ENCODE data around the gene ARID1A.
"Not testable (repeated sequence)": the region's sequence is repeated elsewhere in the genome, so short reads cannot be mapped to it uniquely, and the experiment has no call there.

ARID1A gene

GRCh38 chr1:26799479-26800142, 103.8 kb downstream of the ARID1A start:
- Histone ChIP-seq H3K79me2 (ENCODE audit: insufficient read depth, low read length) (no peaks in the 10 kb centered on the region), H3K4me2 (ENCODE audit: low read length) (no peak overlapping the region), H3K9me3 (ENCODE audit: low read length) (no peaks in the 10 kb centered on the region), H4K20me1 (ENCODE audit: insufficient read depth, low read length) (no peaks in the 10 kb centered on the region), H3K36me3 (ENCODE audit: insufficient read depth, low read length) (peaks cover 8% of the 10 kb centered on the region; the same call in 1 of the 2 replicates), H3K4me3 (ENCODE audit: low read depth, low read length, poor library complexity, severe bottlenecking) (no peak overlapping the region), H3K27me3 (ENCODE audit: insufficient read depth, low read length) (no peaks in the 10 kb centered on the region), H3K9me2 (ENCODE audit: low read depth, low read length) (no peaks in the 10 kb centered on the region), H3K27ac (ENCODE audit: low read depth, low read length, poor library complexity, severe bottlenecking) (no peak overlapping the region), H2AFZ (ENCODE audit: low read length) (no peak overlapping the region), H3K4me1 (ENCODE audit: insufficient read depth, low read length, severe bottlenecking) (peaks cover 10% of the 10 kb centered on the region), H3K9ac (ENCODE audit: low read length) (no peak overlapping the region; the same call in 1 of the 2 replicates), H3F3A (ENCODE audit: insufficient read depth, low read length) (no peaks in the 10 kb centered on the region)
- TF ChIP-seq EZH2 (IDR thresholded peaks at IDR 0.05; ENCODE audit: borderline replicate concordance, low read length): no peak
- no peak for TF ChIP-seq CTCF (IDR thresholded peaks at IDR 0.05; ENCODE audit: low read length)

- not testable (repeated sequence) for H4K20me1 ChIP-seq (ENCODE audit: insufficient read depth, low read length); H2AFZ ChIP-seq (ENCODE audit: low read length); H3K27me3 ChIP-seq (ENCODE audit: insufficient read depth, low read length); H3K36me3 ChIP-seq (ENCODE audit: insufficient read depth, low read length); H3K4me3 ChIP-seq (ENCODE audit: low read depth, low read length, poor library complexity, severe bottlenecking); H3K9me2 ChIP-seq (ENCODE audit: low read depth, low read length); H3K4me1 ChIP-seq (ENCODE audit: insufficient read depth, low read length, severe bottlenecking); H3F3A ChIP-seq (ENCODE audit: insufficient read depth, low read length); H3K9me3 ChIP-seq (ENCODE audit: low read length); H3K4me2 ChIP-seq (ENCODE audit: low read length); H3K79me2 ChIP-seq (ENCODE audit: insufficient read depth, low read length); H3K27ac ChIP-seq (ENCODE audit: low read depth, low read length, poor library complexity, severe bottlenecking); H3K9ac ChIP-seq (ENCODE audit: low read length)
Measured at GRCh38 chr1:26803932-26804331, 108.1 kb downstream of the ARID1A start.

GRCh38 chr1:26810105-26810504, 114.3 kb downstream of the ARID1A start:
- not testable (repeated sequence) for H3K9me3 ChIP-seq (ENCODE audit: low read length); H3K79me2 ChIP-seq (ENCODE audit: insufficient read depth, low read length); H3K4me3 ChIP-seq (ENCODE audit: low read depth, low read length, poor library complexity, severe bottlenecking); H2AFZ ChIP-seq (ENCODE audit: low read length); H3F3A ChIP-seq (ENCODE audit: insufficient read depth, low read length); H3K4me1 ChIP-seq (ENCODE audit: insufficient read depth, low read length, severe bottlenecking); H3K4me2 ChIP-seq (ENCODE audit: low read length); H3K27ac ChIP-seq (ENCODE audit: low read depth, low read length, poor library complexity, severe bottlenecking); H3K36me3 ChIP-seq (ENCODE audit: insufficient read depth, low read length); H3K9ac ChIP-seq (ENCODE audit: low read length); H3K27me3 ChIP-seq (ENCODE audit: insufficient read depth, low read length); H4K20me1 ChIP-seq (ENCODE audit: insufficient read depth, low read length); H3K9me2 ChIP-seq (ENCODE audit: low read depth, low read length)
- peak; percentile 56 for TF ChIP-seq CTCF (IDR thresholded peaks at IDR 0.05; ENCODE audit: low read length)

GRCh38 chr1:26811057-26811456, 115.2 kb downstream of the ARID1A start:
- no peak for TF ChIP-seq EZH2 (IDR thresholded peaks at IDR 0.05; ENCODE audit: borderline replicate concordance, low read length)
- TF ChIP-seq CTCF (IDR thresholded peaks at IDR 0.05; ENCODE audit: low read length): no peak
- H3K9ac ChIP-seq (ENCODE audit: low read length): no peak overlapping the region
- H3K9me2 ChIP-seq (ENCODE audit: low read depth, low read length): no peaks in the 10 kb centered on the region
- no peaks in the 10 kb centered on the region for H3F3A ChIP-seq (ENCODE audit: insufficient read depth, low read length)
- no peak overlapping the region for H3K27ac ChIP-seq (ENCODE audit: low read depth, low read length, poor library complexity, severe bottlenecking)
- no peaks in the 10 kb centered on the region for H3K27me3 ChIP-seq (ENCODE audit: insufficient read depth, low read length)
- H3K9me3 ChIP-seq (ENCODE audit: low read length): no peaks in the 10 kb centered on the region; the same call in 1 of the 2 replicates
- H3K4me3 ChIP-seq (ENCODE audit: low read depth, low read length, poor library complexity, severe bottlenecking): no peak overlapping the region
- no peaks in the 10 kb centered on the region for H3K79me2 ChIP-seq (ENCODE audit: insufficient read depth, low read length)
- H2AFZ ChIP-seq (ENCODE audit: low read length): no peak overlapping the region
- no peaks in the 10 kb centered on the region for H3K36me3 ChIP-seq (ENCODE audit: insufficient read depth, low read length)
- H3K4me1 ChIP-seq (ENCODE audit: insufficient read depth, low read length, severe bottlenecking): no peaks in the 10 kb centered on the region
- H4K20me1 ChIP-seq (ENCODE audit: insufficient read depth, low read length): no peaks in the 10 kb centered on the region
- no peak overlapping the region for H3K4me2 ChIP-seq (ENCODE audit: low read length)

Measured in OCI-LY1 (cell line).